Measurements from ENCODE around the gene KRTAP5-5.

KRTAP5-5 gene

GRCh38 chr11:1639666-1640065 lies 10.1 kb downstream of the KRTAP5-5 start:
- Histone ChIP-seq H3K4me1 (ENCODE audit: insufficient read depth, low read length, severe bottlenecking) (no peaks in the 10 kb centered on the region), H3K27me3 (ENCODE audit: insufficient read depth, low read length) (no peaks in the 10 kb centered on the region; the same call in 1 of the 2 replicates), H2AFZ (ENCODE audit: low read length) (no peak overlapping the region), H3K79me2 (ENCODE audit: insufficient read depth, low read length) (no peaks in the 10 kb centered on the region), H3K36me3 (ENCODE audit: insufficient read depth, low read length) (no peaks in the 10 kb centered on the region), H3K9me2 (ENCODE audit: low read depth, low read length) (no peaks in the 10 kb centered on the region), H3K9ac (ENCODE audit: low read length) (no peak overlapping the region), H3K27ac (ENCODE audit: low read depth, low read length, poor library complexity, severe bottlenecking) (no peak overlapping the region), H3K4me3 (ENCODE audit: low read depth, low read length, poor library complexity, severe bottlenecking) (no peak overlapping the region), H3K4me2 (ENCODE audit: low read length) (no peak overlapping the region), H4K20me1 (ENCODE audit: insufficient read depth, low read length) (no peaks in the 10 kb centered on the region), H3K9me3 (ENCODE audit: low read length) (no peaks in the 10 kb centered on the region), H3F3A (ENCODE audit: insufficient read depth, low read length) (no peaks in the 10 kb centered on the region)
- TF ChIP-seq, protein P1, sequence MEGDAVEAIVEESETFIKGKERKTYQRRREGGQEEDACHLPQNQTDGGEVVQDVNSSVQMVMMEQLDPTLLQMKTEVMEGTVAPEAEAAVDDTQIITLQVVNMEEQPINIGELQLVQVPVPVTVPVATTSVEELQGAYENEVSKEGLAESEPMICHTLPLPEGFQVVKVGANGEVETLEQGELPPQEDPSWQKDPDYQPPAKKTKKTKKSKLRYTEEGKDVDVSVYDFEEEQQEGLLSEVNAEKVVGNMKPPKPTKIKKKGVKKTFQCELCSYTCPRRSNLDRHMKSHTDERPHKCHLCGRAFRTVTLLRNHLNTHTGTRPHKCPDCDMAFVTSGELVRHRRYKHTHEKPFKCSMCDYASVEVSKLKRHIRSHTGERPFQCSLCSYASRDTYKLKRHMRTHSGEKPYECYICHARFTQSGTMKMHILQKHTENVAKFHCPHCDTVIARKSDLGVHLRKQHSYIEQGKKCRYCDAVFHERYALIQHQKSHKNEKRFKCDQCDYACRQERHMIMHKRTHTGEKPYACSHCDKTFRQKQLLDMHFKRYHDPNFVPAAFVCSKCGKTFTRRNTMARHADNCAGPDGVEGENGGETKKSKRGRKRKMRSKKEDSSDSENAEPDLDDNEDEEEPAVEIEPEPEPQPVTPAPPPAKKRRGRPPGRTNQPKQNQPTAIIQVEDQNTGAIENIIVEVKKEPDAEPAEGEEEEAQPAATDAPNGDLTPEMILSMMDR (IDR thresholded peaks at IDR 0.05; ENCODE audit: low read length) = no peak
- TF ChIP-seq EZH2 (IDR thresholded peaks at IDR 0.05; ENCODE audit: borderline replicate concordance, low read length) = no peak

- Histone ChIP-seq H3K4me3 (ENCODE audit: low read depth, low read length, poor library complexity, severe bottlenecking) (no peak overlapping the region), H4K20me1 (ENCODE audit: insufficient read depth, low read length) (no peaks in the 10 kb centered on the region)
- TF ChIP-seq, protein P1 (IDR thresholded peaks at IDR 0.05; ENCODE audit: low read length) = peak; percentile 92
- no peak for TF ChIP-seq EZH2 (IDR thresholded peaks at IDR 0.05; ENCODE audit: borderline replicate concordance, low read length)
Measured at GRCh38 chr11:1640076-1640946, 10.7 kb downstream of the KRTAP5-5 start.

DNA sequence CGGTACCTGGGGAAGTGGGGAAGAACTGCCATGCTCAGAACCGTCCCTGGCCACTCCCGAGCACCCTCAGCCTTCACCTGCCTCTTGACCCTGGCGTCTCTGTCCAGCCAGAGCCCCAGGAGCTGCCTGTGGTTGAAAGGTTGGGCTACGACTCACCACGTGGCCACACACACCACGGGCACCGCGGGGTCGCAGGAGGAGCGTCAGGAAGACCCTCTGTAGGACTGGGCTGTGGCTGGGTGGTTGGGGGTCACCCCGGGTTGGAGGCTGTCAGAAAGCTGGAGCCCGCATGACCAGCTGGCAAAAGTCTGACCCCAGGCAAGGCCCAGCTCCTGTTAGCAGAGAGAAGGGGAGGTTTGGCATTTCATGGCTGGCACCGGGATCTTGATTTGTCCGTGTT lies 11.5 kb downstream of the KRTAP5-5 start:
- Histone ChIP-seq H3K4me2 (ENCODE audit: low read length) (no peak overlapping the region), H4K20me1 (ENCODE audit: insufficient read depth, low read length) (no peaks in the 10 kb centered on the region), H3F3A (ENCODE audit: insufficient read depth, low read length) (no peaks in the 10 kb centered on the region), H3K79me2 (ENCODE audit: insufficient read depth, low read length) (no peaks in the 10 kb centered on the region), H3K9ac (ENCODE audit: low read length) (no peak overlapping the region), H3K27ac (ENCODE audit: low read depth, low read length, poor library complexity, severe bottlenecking) (no peak overlapping the region), H3K9me3 (ENCODE audit: low read length) (no peaks in the 10 kb centered on the region), H3K27me3 (ENCODE audit: insufficient read depth, low read length) (no peaks in the 10 kb centered on the region; the same call in 1 of the 2 replicates), H3K4me3 (ENCODE audit: low read depth, low read length, poor library complexity, severe bottlenecking) (no peak overlapping the region), H3K9me2 (ENCODE audit: low read depth, low read length) (no peaks in the 10 kb centered on the region), H2AFZ (ENCODE audit: low read length) (no peak overlapping the region), H3K4me1 (ENCODE audit: insufficient read depth, low read length, severe bottlenecking) (no peaks in the 10 kb centered on the region), H3K36me3 (ENCODE audit: insufficient read depth, low read length) (no peaks in the 10 kb centered on the region)
- no peak for TF ChIP-seq EZH2 (IDR thresholded peaks at IDR 0.05; ENCODE audit: borderline replicate concordance, low read length)
- TF ChIP-seq, protein P1 (IDR thresholded peaks at IDR 0.05; ENCODE audit: low read length) = no peak

More at GRCh38 chr11:1640076-1640946, 10.7 kb downstream of the KRTAP5-5 start:
- Histone ChIP-seq H3K27ac (ENCODE audit: low read depth, low read length, poor library complexity, severe bottlenecking) (no peak overlapping the region), H3K27me3 (ENCODE audit: insufficient read depth, low read length) (no peaks in the 10 kb centered on the region; the same call in 1 of the 2 replicates), H3K9me3 (ENCODE audit: low read length) (no peaks in the 10 kb centered on the region), H3K36me3 (ENCODE audit: insufficient read depth, low read length) (no peaks in the 10 kb centered on the region), H3K9ac (ENCODE audit: low read length) (no peak overlapping the region), H2AFZ (ENCODE audit: low read length) (no peak overlapping the region), H3F3A (ENCODE audit: insufficient read depth, low read length) (no peaks in the 10 kb centered on the region), H3K4me1 (ENCODE audit: insufficient read depth, low read length, severe bottlenecking) (no peaks in the 10 kb centered on the region), H3K4me2 (ENCODE audit: low read length) (no peak overlapping the region), H3K79me2 (ENCODE audit: insufficient read depth, low read length) (no peaks in the 10 kb centered on the region), H3K9me2 (ENCODE audit: low read depth, low read length) (no peaks in the 10 kb centered on the region)

Data from OCI-LY1 (cell line).